DMS114 treated with DMSO at 0.1 percent for 48 hours (cell line): Measurements from ENCODE around the gene LPIN1.

Source experiments
- DNase-seq: peaks from one replicate; lab custom pipeline; 2025; ENCODE audit not compliant: unreplicated experiment; lab: John Stamatoyannopoulos, UW

Gene LPIN1, protein sequence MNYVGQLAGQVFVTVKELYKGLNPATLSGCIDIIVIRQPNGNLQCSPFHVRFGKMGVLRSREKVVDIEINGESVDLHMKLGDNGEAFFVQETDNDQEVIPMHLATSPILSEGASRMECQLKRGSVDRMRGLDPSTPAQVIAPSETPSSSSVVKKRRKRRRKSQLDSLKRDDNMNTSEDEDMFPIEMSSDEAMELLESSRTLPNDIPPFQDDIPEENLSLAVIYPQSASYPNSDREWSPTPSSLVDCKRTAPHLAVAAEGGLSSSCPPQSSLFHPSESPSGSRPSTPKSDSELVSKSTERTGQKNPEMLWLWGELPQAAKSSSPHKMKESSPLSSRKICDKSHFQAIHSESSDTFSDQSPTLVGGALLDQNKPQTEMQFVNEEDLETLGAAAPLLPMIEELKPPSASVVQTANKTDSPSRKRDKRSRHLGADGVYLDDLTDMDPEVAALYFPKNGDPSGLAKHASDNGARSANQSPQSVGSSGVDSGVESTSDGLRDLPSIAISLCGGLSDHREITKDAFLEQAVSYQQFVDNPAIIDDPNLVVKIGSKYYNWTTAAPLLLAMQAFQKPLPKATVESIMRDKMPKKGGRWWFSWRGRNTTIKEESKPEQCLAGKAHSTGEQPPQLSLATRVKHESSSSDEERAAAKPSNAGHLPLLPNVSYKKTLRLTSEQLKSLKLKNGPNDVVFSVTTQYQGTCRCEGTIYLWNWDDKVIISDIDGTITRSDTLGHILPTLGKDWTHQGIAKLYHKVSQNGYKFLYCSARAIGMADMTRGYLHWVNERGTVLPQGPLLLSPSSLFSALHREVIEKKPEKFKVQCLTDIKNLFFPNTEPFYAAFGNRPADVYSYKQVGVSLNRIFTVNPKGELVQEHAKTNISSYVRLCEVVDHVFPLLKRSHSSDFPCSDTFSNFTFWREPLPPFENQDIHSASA

GRCh38 chr2:11746376-11746806 lies at the start of gene LPIN1:
Gene LPIN1 (plus strand): TSS chr2:11746632. CDS start chr2:11765542, 18,910 bp downstream.
- peak; percentile 48 for DNase-seq

GRCh38 chr2:11696736-11697102 lies 49.7 kb upstream of the LPIN1 start:
- no peak for DNase-seq

DNA sequence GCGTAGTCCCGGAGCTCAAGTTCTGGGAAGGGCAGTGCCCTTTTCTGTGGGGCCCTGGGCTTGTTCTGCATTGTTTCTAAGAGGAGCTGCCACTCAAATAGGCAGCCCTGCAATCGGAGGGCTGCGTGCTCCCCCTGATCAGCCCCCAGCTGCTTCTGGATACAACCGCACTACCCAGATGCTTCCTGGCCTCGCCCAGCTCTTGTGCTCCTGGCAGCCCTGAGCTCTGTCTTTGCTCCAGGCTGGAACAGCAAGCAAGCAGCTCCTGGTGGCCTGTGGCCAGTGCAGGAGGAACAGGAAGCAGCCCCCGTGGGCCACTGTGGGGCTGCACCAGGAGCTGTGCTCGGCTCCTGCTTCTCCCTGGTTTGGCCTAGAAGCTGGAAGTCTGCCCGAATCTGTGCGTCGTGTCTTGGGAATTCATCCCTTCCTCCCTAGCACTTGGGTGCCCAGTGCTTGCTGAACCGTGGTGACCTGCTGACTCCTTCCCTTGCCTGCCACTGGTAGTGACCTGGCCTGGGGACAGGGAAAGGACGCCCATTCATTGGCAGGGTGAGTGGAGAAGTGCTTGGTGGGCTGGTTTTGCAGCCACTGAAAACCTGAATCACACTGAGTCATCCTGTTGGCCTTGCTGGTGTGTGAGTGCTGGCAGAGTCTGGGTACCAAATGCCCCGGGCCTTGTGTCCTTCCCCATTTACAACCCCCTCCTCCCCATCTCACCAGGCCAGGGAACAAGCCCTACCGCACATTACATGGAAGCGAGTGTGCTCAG lies 49.1 kb upstream of the LPIN1 start:
- DNase-seq, result no peak

DNA sequence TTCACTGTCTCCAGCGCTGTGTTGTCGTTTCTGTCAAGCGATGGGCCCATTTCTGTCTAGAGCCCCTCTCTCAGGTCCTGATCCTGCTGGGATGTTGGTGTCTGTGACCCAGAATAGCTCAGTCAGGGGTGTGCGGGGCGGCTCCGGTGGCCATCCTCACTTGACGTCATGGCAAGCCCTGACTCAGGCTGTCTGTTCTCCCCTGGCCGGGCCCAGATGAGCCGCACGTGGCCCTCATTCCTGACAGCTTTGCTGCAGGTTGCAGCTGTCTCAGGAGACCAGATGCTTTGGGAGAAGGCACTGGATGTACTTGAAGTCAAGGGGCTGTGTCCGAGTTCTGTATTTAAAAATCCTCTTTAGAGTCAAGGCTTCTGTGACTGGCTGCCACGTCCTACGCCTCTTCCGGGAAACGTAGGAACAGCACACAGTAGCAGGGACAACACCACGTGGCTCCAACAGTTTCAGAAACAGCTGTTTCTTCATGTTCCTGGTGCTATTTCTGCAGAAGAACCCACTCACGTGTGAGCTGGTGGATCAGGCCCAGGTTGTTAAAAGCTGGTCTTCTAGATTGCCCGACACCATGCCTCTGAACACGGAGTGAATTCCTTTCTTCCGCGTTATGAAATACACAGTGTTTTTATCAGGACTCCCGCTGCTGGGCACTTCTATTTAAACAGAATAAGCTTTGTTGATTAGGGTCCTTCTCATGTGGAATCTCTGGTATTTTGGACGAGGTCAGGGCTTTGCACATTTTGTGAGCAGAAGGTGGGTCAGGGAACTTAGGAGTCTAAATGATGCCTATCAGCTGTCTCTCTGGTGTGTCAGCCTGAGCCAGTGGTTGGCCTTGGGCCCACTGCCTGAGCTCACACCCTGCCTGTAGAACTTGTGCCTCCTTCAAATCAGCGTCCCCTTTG lies 48.2 kb upstream of the LPIN1 start:
- no peak for DNase-seq

DNA sequence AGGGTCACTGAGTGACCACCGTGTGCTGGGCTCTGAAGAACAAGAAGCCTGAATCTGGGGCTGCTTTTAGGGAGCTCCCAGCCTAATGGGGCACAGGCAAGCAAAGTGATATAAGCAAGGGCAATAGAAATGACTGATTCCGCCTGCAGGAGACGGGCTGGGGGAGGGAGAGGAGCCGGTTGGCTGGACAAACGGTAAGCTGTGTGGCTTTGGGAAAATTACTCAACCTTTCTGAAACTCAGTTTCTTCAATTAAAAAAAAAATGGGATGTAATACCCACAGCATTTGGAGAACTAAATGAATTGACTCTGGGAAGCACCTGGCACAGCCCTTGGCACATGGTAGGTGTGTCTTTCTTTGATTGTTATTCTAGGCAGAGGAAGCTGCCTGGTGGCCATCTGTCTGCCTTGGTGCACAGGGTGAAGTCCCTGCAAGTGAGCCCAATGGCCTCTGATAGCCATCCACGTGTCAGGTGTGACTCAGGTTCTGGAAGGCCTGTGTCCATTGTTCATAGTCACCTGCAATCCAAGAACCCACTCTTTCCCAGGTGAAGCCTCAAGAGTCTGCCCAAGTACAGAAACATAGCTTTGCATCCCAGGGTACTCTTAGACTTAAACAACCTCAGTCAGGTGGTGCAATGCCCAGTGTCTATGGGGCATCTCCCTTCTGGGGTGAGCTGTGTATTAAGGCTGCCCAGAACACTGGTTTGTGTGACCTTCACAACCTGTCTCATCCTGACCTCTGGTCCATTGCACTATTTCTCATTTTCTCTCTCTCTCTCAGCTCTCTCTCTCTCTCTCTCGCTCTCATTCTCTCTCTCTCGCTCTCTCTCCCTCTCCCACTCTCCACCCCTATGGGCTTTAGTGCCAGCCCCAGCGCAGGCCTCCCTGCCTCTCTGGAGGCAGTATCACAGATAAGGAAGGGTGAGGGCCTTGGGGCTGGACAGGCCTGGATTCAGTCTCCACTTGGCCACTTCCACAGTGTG lies 46.5 kb upstream of the LPIN1 start:
- no peak for DNase-seq

DNA sequence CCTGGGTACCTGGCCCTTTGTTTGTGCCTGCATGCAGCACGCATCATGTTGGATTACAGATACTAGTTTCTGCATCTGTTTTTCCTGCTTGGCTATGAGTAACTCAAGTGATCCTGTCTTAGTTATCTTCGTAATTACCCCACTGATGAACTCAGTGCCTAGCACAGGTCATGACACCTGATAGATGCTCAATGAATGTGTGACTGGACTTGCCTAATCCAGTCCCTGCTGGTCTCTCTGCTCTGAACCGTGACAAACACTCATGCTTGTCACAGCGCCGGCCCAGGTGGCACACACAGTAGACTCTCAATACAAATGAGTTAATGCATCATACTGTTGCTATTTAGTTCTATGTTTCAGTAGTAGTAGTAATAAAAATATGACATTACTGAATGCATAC lies 45.2 kb upstream of the LPIN1 start:
- DNase-seq, result no peak

DNA sequence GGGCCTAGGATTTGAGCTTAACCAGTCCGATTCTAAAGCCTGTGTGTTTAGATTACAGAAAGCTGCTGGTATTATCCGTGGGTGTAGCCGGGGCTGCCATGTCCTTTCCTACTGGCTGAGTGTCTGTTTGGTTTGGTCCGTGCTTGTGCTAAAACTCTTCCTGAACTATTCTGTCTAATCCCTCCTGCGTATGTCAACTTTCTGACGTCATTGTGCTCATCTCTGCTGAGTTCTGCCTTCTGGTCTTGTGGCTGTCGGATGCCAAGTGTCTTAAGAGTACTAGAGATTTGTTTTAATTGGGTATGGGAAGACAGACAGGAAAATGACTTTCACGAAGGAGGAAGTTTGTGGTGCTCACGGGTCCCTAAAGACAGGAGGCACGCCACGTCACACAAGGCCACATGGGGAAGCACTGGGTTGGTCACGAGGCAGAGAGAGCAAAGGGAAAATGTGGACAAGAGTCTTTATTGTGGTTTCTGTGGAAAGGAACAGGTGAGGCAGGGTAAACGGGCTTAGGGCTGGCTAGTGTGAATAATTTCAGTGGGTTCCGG lies 44.6 kb upstream of the LPIN1 start:
- DNase-seq, result no peak

DNA sequence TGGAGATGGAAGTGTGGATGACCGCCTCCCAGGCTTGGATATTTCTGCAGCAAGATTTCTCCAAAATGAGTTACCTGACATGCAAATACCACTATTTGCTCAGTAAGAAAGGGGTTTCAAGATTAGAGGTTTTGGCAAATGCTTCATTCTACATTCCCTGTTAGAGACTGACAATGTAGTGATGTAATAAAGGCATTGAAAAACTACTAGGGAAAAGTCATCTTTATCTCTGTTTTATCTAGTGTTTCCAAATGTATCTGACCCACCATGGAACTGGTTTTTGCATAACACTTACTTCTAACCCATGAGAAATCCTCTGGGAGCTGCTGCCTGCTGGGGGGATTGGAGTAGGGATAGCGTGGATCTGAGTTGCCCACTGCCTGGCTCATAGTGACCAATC lies 43.5 kb upstream of the LPIN1 start:
- DNase-seq, result no peak

GRCh38 chr2:11703700-11704099 lies 42.7 kb upstream of the LPIN1 start:
- no peak for DNase-seq

DNA sequence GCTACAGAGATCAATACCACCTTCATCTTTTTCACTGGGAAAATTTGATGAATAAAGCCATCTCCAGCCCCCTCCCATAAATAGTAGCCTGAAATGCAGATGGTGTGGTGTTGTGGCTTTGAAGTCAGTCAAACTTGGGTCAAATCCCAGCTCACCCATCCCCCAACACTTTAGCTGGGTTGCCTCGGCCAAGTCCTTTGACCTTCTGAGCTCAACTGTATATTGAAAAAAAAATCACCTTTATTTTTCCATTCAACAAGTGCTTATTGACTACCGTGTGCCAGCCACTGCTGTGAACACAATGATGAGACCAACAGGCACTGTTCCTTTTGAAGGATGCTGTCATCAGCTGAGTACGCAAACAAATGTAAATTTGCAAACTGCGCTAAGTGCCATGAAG lies 41.4 kb upstream of the LPIN1 start:
- DNase-seq, result no peak

DNA sequence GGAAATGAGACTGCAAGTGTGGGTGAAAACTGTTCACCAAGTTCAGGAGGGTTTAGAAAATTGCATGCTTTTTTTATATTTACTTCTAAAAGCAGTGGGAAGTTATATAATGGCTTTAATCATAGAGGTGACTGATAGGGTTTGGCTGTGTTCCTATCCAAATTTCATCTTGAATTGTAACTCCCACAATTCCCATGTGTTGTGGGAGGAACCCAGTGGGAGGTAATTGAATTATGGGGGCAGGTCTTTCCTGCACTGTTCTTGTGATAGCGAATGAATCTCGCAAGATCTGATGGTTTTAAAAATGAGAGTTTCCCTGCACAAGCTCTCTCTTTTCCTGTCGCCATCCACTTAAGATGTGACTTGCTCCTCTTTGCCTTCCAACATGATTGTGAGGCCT lies 40.7 kb upstream of the LPIN1 start:
- no peak for DNase-seq

DNA sequence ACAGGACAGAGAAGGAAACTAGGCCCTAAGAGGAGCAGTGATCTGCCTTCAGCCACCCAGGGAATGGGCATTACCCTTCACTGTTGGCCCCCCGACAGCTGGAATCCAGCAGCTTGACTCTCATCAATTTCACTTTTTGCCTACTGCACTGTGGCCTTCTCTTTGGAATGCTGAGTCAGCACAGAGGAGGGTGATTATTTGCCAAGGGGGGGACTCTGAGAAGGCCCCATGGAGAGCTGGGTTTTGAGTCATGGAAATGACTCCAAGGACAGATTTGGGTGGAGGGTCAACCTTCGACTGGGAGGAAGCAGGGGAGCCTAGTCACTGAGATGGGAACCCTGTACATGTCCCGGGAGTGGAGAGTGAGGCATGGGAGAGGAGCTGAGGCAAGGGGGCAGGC lies 38.3 kb upstream of the LPIN1 start:
- DNase-seq, result no peak

DNA sequence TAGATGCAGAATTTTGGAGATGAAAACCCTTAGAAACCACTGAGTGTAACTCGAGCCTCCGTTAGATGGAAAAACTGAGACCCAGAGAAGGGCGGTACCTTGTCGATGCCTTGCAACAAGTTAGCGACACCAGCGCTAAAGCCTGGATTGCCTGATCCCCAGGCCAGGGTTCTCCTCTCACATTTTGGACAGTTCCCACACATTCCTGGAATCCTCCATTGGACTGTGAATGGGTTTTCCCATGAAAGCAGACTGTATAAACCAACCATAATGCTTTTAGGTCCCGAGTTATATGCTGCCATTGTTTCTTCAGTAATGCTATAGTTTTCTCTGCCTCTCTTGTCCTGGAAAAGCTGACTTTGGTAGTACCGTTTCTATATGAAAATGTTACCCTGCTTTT lies 37.1 kb upstream of the LPIN1 start:
- no peak for DNase-seq

GRCh38 chr2:11710210-11710609 lies 36.2 kb upstream of the LPIN1 start:
- DNase-seq, result no peak

GRCh38 chr2:11710632-11711353 lies 35.6 kb upstream of the LPIN1 start:
- DNase-seq, result no peak

- no peak for DNase-seq
Observed at GRCh38 chr2:11711354-11711716, 35.1 kb upstream of the LPIN1 start.

DNA sequence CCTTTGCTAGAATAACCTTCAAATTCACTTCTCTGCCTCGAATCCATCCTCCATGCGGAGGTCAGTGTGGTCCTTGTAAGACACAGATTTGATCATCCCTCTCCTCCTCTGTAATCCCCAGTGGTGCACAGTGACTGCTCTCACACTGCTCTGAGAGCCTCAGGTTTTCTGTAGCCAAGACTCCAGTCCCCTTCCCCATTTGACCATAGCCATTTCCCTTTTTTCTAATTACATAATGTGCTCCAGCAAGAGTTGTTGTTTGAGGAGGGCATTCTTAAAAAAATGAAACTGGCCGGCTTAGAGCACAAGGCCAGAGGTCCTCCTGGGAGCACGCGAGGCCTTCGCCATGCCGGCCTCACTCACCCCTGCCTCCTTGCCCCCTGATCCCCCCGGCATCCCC lies 34.7 kb upstream of the LPIN1 start:
- no peak for DNase-seq

- DNase-seq, result no peak
Observed at GRCh38 chr2:11712866-11713265, 33.6 kb upstream of the LPIN1 start.
